Activated naive CD8-positive, alpha-beta T cell treated with anti-CD3 and anti-CD28 coated beads for 36 hours (primary cell): Measurements from ENCODE around the gene ROMO1. TPM values are rescaled to one million over a fixed set of nuclear protein-coding genes. Genes with fewer than 3 reads are reported as not detected.

Source experiments
- DNase-seq: peaks from one replicate; pipeline ENCODE4 v3.0.0; 2021
- H3K27ac Mint-ChIP-seq: one replicate; pipeline ENCODE4 v1.8.0; 2022; ENCODE audit warnings: mild to moderate bottlenecking, moderate library complexity, mixed read lengths
- H3K27me3 Mint-ChIP-seq: one replicate; pipeline ENCODE4 v1.8.0; 2022; ENCODE audit warnings: mild to moderate bottlenecking, mixed read lengths
- H3K36me3 Mint-ChIP-seq: one replicate; pipeline ENCODE4 v1.8.0; 2021; ENCODE audit warnings: mild to moderate bottlenecking, mixed read lengths
- H3K4me1 Mint-ChIP-seq: one replicate; pipeline ENCODE4 v1.8.0; 2021; ENCODE audit warnings: mixed read lengths
- H3K4me3 Mint-ChIP-seq: one replicate; pipeline ENCODE4 v1.8.0; 2022; ENCODE audit warnings: mild to moderate bottlenecking, moderate library complexity, mixed read lengths
- H3K9me3 Mint-ChIP-seq: one replicate; pipeline ENCODE4 v1.8.0; 2022; ENCODE audit warnings: mixed read lengths
- total RNA-seq, 2 experiments: library from RNA; stranded (reverse); gene quantifications; one replicate each; pipeline ENCODE4 v1.2.3, GENCODE V29; 2021

Gene ROMO1
- 100 to 1,000 TPM; 121 to 137 TPM for total RNA-seq

GRCh38 chr20:35699127-35699956 lies at the start of gene ROMO1, which contains the start of gene NFS1:
Gene ROMO1, plus strand, starts transcription at chr20:35699405. Its CDS starts 228 bp downstream, at chr20:35699633.
Gene NFS1, minus strand, starts transcription at chr20:35699352. Its CDS starts 64 bp downstream, at chr20:35699288.
- H3K36me3 Mint-ChIP-seq, result peaks cover 55% of the 10 kb centered on the region
- H3K27me3 Mint-ChIP-seq, result no peaks in the 10 kb centered on the region
- H3K4me1 Mint-ChIP-seq, result peaks cover 50% of the 10 kb centered on the region
- H3K9me3 Mint-ChIP-seq, result no peaks in the 10 kb centered on the region
- peak within 1 kb of the TSS; percentile 95 for H3K27ac Mint-ChIP-seq
- DNase-seq, result peak; percentile 92
- peak within 1 kb of the TSS; percentile 97 for H3K4me3 Mint-ChIP-seq

DNA sequence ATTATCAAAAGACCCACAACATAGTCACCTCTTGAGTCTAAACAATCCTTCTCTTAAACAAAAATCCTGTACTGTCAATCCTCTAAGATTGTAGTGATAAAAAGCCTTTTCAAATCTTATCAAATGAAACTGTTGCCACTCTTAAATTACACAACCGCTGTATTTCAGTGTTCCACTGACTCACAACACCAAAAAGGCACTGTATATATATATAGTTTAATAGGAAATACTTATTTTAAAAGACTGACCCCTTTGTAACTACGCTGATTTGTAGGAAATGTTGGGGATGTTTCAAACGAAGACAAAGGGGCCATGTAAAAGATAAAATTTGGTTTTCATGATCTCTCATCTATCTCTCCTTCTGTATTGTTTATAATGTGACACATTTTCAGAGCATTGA lies 48.6 kb upstream of the ROMO1 start:
- no peak overlapping the region for H3K27ac Mint-ChIP-seq

DNA sequence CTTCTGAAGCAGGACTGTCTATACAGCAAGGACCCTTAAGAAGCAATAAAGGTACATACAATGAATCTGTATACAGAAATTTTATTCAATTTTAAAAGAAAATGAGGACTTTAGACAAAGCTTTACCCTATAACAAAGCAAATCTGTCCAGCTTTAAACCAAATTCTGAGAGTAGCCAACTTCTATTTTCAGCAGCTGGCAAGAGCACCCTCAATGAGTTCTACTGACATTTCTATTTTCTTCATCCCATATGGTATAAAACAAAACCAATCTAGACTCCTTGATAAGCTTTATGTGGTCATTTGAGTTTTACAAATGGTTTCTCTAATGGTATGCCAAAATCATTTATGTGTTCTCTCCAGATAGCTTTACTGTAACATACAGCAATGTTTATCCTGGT lies 47.2 kb upstream of the ROMO1 start:
- peaks cover 45% of the 10 kb centered on the region for H3K4me1 Mint-ChIP-seq
- DNase-seq, result no peak
- no peak overlapping the region for H3K27ac Mint-ChIP-seq
- no peaks in the 10 kb centered on the region for H3K27me3 Mint-ChIP-seq
- H3K9me3 Mint-ChIP-seq, result no peaks in the 10 kb centered on the region
- H3K4me3 Mint-ChIP-seq, result no peak overlapping the region
- H3K36me3 Mint-ChIP-seq, result peaks cover 41% of the 10 kb centered on the region

More for the DNA sequence above, 48.6 kb upstream of the ROMO1 start:
- Mint-ChIP-seq H3K9me3 (no peaks in the 10 kb centered on the region), H3K4me1 (peaks cover 46% of the 10 kb centered on the region), H3K36me3 (peaks cover 40% of the 10 kb centered on the region), H3K27me3 (no peaks in the 10 kb centered on the region), H3K4me3 (no peak overlapping the region)
- no peak for DNase-seq

DNA sequence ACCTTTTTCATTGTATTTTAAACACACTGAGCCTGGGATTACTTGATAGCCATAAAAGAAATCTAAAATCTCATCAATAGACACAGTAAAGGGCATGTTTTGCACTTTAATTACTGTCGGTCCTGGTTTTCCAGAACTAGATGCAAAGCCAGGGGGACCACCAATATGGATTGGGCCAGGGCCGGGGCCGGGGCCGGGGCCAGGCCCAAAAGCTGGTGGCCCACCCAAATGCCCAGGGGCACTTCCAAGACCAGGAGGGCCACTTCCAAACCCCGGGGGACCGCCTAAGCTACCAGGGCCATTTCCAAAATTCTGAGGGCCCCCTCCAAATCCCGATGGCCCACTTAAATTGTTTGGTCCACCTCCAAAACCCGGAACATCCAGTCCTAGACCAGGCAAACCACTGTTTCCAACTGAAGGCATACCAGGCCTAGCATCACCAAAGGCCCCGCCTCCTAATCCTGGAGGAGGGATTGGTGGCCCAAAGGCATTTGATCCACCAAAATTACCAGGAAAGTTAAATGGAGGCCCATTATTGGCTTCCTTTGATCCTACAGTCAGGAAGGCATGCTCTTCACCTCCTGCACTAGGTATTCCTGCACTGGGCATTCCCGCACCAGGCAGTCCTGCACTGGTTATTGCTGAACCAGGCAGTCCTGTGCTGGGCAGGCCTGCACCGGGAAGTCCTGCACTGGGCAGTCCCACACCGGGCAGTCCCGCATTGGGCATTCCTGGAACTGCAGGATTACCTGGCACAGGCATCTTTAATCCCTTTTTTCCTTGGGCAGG lies 46.4 kb upstream of the ROMO1 start:
- Mint-ChIP-seq H3K27ac (no peak overlapping the region), H3K9me3 (peaks cover 4% of the 10 kb centered on the region), H3K4me1 (peaks cover 47% of the 10 kb centered on the region), H3K27me3 (no peaks in the 10 kb centered on the region), H3K4me3 (no peak overlapping the region), H3K36me3 (peaks cover 45% of the 10 kb centered on the region)
- no peak for DNase-seq

- H3K27ac Mint-ChIP-seq, result no peak overlapping the region
- H3K9me3 Mint-ChIP-seq, result peaks cover 4% of the 10 kb centered on the region
- peaks cover 44% of the 10 kb centered on the region for H3K36me3 Mint-ChIP-seq
- H3K4me3 Mint-ChIP-seq, result no peak overlapping the region
- no peak for DNase-seq
- H3K27me3 Mint-ChIP-seq, result no peaks in the 10 kb centered on the region
- H3K4me1 Mint-ChIP-seq, result peaks cover 45% of the 10 kb centered on the region
These were observed 45.8 kb upstream of the ROMO1 start for GRCh38 chr20:35653430-35653734.

GRCh38 chr20:35653893-35654292 lies 45.3 kb upstream of the ROMO1 start:
- Mint-ChIP-seq H3K36me3 (peaks cover 44% of the 10 kb centered on the region), H3K27ac (no peak overlapping the region), H3K4me1 (peaks cover 44% of the 10 kb centered on the region), H3K9me3 (peaks cover 4% of the 10 kb centered on the region), H3K27me3 (no peaks in the 10 kb centered on the region), H3K4me3 (no peak overlapping the region)
- DNase-seq, result no peak

GRCh38 chr20:35654415-35654814 lies 44.8 kb upstream of the ROMO1 start:
- no peak overlapping the region for H3K27ac Mint-ChIP-seq
- peaks cover 43% of the 10 kb centered on the region for H3K36me3 Mint-ChIP-seq
- H3K4me1 Mint-ChIP-seq, result peaks cover 43% of the 10 kb centered on the region
- no peaks in the 10 kb centered on the region for H3K27me3 Mint-ChIP-seq
- no peak overlapping the region for H3K4me3 Mint-ChIP-seq
- H3K9me3 Mint-ChIP-seq, result peaks cover 4% of the 10 kb centered on the region
- DNase-seq, result no peak

DNA sequence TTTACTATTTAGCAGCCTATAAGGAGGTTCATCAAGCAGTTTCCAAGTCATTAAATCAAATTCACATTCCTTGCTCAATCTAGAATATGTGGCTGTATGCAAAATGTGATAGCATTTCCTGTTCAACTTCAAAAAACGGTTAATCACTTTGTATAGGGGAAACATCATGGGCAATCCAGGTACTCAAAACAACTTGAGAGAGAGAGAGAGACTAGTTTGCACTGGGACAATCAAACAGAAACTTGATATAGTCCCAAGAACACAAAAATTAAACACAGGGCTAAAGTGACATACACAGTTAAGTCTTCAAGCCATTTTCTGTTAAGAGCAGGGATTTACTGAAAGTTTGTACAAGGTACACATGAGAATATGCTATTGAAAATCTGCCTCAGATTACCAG lies 41.9 kb upstream of the ROMO1 start:
- no peaks in the 10 kb centered on the region for H3K27me3 Mint-ChIP-seq
- peaks cover 49% of the 10 kb centered on the region for H3K36me3 Mint-ChIP-seq
- H3K27ac Mint-ChIP-seq, result peak overlapping the region; percentile 63
- DNase-seq, result no peak
- peak overlapping the region; percentile 44 for H3K4me3 Mint-ChIP-seq
- peaks cover 44% of the 10 kb centered on the region for H3K4me1 Mint-ChIP-seq
- peaks cover 12% of the 10 kb centered on the region for H3K9me3 Mint-ChIP-seq

GRCh38 chr20:35660122-35660937 lies 38.9 kb upstream of the ROMO1 start:
- Mint-ChIP-seq H3K4me1 (peaks cover 57% of the 10 kb centered on the region), H3K27ac (peak overlapping the region; percentile 97), H3K36me3 (peaks cover 70% of the 10 kb centered on the region), H3K9me3 (peaks cover 12% of the 10 kb centered on the region), H3K4me3 (peak overlapping the region; percentile 94), H3K27me3 (no peaks in the 10 kb centered on the region)
- DNase-seq, result peak; percentile 51

- no peak for DNase-seq
- Mint-ChIP-seq H3K4me3 (peak overlapping the region; percentile 94), H3K36me3 (peaks cover 70% of the 10 kb centered on the region), H3K9me3 (peaks cover 12% of the 10 kb centered on the region), H3K27ac (peak overlapping the region; percentile 97), H3K4me1 (peaks cover 57% of the 10 kb centered on the region), H3K27me3 (no peaks in the 10 kb centered on the region)
These were observed 38.2 kb upstream of the ROMO1 start for GRCh38 chr20:35661053-35661452.

DNA sequence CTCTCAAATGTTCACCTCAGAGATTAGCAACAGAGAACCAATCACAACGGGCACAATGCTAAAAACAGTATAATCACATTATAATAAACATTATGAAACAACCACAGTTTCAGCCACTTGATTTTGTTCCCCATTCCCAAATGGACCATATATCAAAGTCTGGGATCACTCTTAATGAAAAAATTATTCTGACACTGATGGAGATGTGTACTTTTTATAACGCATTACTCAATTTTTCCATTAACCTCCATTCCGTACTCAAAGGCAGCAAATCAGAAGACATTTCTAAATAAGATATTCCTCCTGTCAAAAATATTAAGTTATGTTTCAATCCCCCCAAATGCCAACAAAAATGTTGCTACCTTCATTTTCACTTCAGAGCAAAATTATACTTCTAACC lies 37.3 kb upstream of the ROMO1 start:
- peaks cover 12% of the 10 kb centered on the region for H3K9me3 Mint-ChIP-seq
- H3K27me3 Mint-ChIP-seq, result no peaks in the 10 kb centered on the region
- H3K36me3 Mint-ChIP-seq, result peaks cover 63% of the 10 kb centered on the region
- DNase-seq, result no peak
- peak overlapping the region; percentile 97 for H3K27ac Mint-ChIP-seq
- H3K4me1 Mint-ChIP-seq, result peaks cover 54% of the 10 kb centered on the region
- peak overlapping the region; percentile 94 for H3K4me3 Mint-ChIP-seq

DNA sequence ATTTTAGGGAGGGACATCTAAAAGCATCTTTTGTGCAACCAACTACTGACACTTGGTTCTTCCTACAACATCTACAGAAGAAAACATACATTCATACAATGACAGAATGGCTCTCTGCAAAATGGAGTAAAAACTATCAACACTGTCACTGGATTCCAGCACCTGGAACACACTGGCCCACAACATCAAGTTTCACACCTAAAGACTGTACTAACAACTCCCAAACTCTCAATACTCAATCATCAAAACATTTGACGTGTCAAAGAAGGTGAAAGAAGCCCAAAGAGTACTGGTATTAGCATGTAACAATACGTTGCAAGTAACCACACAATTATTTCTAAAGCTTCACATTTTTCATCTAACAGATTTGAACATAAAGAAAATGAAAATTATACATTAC lies 36.7 kb upstream of the ROMO1 start:
- Mint-ChIP-seq H3K4me1 (peaks cover 47% of the 10 kb centered on the region), H3K27ac (peak overlapping the region; percentile 97)

DNA sequence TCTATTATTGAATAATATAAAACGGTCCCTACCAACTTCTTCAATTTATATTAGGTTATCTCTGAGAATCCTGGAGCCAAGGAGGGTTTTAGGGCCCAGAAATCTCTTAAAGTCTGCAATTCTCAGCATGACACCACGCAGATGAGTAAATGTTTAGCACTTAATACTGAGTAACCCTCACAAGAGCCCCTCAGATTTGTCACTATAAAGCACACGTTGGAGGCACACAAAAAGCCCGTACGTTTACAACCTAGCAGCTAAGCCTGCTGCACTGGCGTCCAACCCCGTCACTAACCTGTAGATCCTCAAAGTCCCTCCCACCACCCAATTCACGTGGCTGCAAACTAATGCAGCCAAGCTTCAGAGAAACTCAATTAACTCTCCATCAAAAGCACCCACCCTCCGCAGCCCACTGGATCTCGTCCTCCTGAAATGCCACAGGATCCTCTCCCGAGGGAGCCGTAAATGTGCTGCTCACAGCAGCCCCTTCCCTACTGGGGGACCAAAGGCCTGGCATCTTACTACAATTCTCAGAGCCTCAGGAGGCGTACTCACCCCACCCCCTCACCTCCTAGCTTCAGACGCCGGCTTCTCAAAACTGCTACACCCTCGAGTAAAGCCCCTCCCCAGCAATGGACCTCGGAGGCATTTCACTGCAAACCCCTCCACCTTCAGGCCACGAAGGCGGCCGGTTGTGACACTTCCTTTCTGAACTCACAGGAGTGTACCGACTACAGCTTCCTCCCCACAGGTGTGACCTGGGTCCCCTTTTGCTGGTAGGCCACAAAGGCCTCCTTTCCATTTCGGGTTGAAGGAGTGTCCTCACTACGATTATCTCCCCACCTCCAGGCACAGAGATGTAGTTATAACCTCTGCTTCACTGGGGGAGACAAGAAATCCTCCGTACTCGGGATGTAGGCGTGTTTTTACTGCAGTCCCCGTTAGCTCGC lies 35.4 kb upstream of the ROMO1 start:
- Mint-ChIP-seq H3K36me3 (peaks cover 56% of the 10 kb centered on the region), H3K27me3 (no peaks in the 10 kb centered on the region), H3K27ac (peak overlapping the region; percentile 97), H3K4me3 (peak overlapping the region; percentile 94), H3K4me1 (peaks cover 46% of the 10 kb centered on the region), H3K9me3 (peaks cover 9% of the 10 kb centered on the region)
- DNase-seq, result peak; percentile 67

More for the DNA sequence above, 36.7 kb upstream of the ROMO1 start:
- H3K4me3 Mint-ChIP-seq, result peak overlapping the region; percentile 94
- H3K27me3 Mint-ChIP-seq, result no peaks in the 10 kb centered on the region
- peaks cover 9% of the 10 kb centered on the region for H3K9me3 Mint-ChIP-seq
- H3K36me3 Mint-ChIP-seq, result peaks cover 57% of the 10 kb centered on the region
- DNase-seq, result no peak
